NCI-H2029 treated with DMSO at 0.1 percent for 48 hours (cell line): ENCODE data around the gene SLC35F5.
"Not testable (repeated sequence)": the region's sequence is repeated elsewhere in the genome, so short reads cannot be mapped to it uniquely, and the experiment has no call there.

Experiments used
- DNase-seq: peaks from one replicate; lab custom pipeline; 2025; lab: John Stamatoyannopoulos, UW

SLC35F5 gene

DNA sequence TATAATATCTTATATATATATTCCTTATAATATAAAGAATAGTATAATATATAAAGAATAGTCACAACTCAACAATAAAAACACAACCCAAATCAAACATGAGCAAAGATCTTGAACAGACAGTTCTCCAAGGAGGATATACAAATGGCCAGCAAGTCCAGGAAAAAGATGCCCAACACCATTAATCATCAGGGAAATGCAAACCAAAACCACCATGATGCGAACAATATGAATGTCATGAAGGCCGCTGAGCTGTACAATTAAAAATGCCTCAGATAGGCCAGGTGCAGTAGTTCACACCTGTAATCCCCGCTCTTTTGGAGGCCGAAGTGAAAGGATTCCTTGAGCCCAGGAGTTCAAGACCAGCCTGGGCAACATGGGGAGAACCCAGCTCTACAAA lies 58.9 kb downstream of the SLC35F5 start:
- no peak for DNase-seq

DNA sequence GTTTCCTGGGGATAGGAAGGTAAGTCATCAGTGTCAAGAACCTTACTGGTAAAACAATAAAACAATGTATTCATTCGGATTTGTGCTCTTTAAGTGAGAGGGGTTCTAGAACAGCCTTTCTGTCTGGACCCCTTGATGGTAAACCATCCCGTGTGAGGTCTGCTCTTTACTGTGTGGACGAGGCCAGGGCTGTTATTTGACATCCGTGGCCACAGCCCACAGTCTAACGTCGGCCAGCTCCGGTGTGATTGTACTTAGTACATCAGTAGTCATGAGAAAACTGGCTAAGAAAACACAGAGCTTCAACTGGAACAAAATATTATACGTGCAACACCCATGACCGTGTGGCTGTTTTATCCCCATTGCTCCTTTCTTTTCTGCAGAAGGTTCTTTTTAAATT lies 62.0 kb downstream of the SLC35F5 start:
- no peak for DNase-seq

DNA sequence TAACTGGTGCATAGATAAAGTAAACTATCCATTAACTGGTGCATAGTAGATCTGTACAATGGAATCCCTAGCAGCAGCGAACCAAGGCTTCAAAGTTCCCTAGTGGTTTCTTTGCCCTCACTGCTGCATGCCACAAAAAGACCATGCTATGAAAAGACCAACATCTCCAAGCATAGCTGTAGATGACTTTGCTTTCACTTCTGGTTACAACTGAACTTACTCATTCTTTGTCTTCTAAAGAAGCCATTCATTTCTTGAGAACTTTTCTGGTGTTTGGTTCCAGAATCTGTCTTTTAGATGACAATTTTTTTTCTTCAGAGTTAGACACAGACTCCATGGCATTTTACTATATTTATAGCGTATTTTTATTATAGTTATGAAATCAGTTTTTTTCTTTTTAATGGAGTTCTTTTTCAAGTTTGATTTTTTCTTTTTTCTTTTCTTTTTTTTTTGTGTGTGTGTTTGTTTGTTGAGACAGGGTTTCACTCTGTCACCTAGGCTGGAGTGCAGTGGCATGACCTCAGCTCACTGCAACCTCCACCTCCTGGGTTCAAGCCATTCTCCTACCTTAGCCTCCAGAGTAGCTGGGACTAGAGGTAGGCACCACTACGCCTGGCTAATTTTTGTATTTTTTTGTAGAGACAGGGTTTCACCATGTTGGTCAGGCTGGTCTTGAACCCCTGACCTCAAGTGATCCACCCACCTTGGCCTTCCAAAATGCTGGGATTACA lies 63.6 kb downstream of the SLC35F5 start:
- DNase-seq = no peak

DNA sequence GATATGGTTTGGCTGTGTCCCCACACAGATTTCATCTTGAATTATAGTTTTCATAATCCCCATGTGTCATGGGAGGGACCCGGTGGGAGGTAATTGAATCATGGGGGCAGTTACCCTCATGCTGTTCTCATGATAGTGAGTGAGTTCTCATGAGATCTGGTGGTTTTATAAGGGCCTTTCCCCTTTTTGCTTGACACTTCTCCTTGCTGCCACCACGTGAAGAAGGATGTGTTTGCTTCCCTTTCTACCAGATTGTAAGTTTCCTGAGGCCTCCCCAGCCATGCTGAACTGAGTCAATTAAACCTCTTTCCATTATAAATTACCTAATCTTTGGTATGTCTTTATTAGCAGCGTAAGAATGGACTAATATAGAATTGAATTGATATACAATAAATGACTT lies 65.6 kb downstream of the SLC35F5 start:
- DNase-seq = not testable (repeated sequence)

DNA sequence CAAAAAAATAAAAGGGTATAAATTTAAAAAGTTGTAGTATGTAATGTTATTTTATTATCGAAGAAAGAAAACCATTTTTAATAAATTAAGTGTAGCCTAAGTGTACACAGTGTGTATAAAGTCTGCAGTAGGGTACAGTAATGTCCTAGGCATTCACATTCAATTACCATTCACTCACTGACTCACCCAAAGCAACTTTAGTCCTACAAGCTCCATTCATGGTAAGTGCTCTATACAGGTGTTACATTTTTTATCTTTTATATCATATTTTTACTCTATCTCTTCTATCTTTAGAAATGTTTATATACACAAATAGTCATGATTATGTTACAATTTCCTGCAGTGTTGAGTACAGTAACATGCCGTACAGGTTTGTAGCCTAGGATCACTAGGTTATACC lies 69.9 kb downstream of the SLC35F5 start:
- DNase-seq = no peak

DNA sequence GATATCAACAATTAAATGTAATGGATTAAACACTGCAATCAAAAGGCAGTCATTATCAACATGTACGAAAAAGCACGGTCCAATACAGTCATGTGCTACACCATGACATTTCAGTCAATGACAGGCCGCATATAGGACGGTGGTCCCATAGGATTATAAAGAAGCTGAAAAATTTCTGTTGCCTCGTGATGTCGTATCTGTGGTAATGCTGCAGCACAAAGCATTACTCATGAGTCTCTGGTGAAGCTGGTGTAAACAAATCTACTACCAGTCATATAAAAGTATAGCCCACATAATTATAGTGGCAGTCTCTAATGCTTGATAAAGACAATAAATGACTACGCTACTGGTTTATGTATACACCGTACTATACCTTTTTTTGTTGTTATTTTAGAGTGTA lies 71.0 kb downstream of the SLC35F5 start:
- DNase-seq = no peak

DNA sequence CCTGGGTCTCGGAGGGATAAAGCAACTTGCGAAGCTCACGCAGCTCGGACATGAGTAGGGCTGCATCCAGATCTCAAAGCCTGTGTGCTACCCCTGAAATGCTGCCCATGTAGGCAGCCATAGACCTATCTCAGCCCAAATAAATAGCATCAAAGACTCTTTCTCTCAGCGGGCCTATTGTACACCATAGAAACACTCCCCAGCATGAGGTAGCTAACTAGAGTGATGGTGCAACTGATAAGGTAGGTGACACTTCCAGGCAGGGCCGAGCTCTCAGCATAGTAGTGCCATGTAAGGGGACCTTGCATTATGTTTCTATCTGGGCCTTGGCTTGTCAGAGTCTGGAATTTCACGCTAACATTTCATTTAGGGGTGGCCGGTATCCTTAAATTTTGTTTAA lies 77.0 kb downstream of the SLC35F5 start:
- DNase-seq = no peak

DNA sequence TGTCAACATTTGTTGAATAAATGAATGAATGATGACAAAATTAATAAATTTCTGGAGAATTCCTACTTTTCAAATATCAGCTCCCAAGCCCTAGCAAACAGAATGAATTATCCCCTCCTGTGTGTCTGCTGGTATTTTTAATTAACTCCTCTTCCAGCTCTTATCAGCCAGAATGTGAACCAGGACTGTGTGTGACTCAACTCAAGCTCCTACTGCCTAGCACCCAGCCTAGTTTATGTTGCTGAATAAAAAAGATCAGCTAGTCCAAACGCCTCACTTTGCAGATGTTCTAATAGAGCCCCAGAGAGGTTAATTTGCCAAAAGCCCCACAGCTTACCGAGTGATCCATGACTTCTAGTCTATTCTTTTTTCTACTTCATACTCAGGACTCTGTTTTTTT lies 79.1 kb downstream of the SLC35F5 start:
- no peak for DNase-seq

DNA sequence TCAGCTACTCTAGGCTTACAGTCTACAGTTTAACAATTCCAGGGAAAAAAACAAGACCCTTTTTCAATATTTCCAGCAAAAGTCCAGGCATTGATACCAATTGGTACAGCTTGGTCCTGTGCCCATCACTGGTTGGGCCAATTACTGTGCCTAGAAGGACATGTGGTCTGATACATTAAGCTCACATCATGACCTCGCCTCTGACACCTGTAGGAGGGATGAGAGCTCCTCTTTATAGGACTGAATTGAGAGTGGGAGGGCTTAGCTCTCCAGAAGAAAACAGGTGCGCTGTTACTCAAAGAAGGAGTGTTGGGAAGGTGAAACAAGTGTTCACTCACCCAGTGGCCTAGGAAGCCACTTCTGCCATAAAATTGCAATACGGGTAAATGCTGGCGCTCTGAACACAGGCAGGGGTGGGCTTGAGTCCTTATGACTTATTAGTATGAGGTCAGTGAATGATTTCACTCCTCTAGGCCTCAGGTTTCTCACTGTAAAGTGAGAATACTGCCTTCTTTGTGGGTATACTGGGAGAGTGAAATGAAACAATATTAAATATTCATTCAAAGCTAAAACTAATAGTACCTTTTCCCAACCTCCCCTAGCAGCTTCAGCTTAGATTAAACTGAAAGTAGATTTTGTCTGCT lies 79.7 kb downstream of the SLC35F5 start:
- no peak for DNase-seq

DNA sequence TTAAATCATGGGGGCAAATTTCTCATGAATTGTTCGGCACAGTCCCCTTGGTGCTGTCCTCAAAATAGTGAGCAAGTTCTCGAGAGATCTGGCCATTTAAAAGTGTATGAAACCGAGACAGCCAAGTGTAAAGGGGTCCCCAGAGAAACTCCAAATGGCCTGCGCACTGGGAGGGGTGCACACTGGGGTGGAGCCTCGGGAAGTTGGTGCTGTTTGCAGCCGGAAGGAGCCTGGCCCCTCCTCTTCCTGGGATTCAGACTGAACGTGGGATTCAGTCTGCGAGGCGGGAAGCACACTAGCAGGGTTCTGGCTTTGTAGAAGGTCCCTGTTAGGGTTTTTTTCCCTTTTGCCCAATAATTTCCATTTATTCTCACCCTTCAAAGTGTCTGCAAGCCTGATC lies 80.6 kb downstream of the SLC35F5 start:
- DNase-seq = no peak

DNA sequence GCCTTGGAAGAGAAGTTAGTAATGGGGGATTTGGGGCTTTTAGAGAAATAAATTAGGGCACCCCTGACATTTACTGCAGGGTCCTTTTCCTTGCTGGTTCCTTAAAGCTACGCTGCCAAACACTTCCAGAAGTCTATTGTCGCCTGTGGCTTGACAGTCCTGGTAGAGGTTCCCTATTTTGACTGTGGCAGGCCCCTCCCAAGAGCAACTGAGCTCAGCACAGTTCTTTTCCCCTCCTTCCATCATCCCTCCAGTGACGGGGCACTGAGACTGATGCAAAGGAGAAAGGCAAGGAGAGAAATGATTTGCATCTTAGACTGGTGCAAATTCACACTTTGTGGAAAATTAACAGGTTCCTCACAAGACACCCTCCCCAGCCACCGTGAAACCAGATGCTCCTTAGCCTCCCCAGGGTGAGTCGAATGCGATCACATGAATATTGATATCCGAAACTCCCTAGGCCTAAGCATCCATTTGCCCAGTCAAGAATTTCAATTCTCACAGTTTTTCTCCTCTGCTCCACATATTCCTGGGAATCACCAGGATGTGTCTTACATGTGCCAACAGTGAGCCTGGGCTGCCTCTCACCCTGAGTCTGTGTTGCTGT lies 84.0 kb downstream of the SLC35F5 start:
- no peak for DNase-seq

DNA sequence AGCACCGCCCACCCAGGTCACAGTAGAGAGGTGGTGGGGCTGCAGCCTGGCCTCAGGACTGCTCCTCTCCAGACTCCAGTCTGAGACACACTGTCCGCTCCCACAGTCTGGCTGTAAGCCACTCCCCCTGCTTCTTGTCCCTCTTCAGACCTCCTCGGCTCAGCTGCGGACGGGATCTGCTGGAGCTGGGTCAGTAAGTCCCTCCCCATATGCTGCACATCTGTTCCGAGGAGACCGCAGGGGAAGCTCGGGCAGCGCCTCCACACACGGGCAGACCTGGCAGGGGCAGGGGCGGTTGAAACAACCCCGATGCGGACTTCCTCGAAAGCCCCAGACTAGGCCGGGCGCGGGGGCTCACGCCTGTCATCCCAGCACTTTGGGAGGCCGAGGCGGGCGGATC lies 87.4 kb downstream of the SLC35F5 start:
- DNase-seq = not testable (repeated sequence)

DNA sequence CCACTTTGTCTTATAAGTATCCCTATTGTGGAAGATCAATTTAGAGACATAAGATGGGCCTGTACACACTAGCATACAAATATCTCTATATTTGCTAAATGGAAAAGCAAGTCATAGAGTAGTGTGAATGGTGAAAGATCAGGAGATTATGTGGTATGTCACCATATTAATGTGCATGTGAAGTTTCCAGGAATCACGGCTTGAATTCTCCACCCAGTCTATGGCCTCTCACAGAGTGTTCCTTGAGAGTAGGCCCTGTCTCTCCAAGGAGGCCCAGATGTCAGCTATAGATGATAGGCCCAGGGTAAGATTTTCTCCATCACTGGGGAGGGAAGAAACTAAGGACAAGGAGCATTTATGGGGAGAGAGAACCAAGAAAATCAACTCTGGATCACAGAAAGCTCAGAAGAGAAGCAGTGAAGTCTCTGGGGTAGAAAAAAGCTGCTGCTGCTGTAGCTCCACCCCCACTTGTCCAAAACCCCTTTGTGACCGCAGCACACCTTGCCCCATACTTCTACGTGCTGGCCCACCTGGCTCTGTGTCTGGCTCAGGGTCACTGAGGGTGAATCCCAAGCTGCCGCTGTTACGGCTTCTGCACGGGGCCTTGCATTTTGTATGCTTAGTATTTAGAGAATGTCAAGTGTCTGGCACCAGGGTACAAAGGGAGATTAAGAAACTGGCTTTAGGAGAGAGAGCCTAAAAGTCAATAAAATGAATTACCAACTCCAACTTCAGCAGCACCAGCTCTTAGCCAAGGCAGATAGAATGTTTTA lies 91.5 kb downstream of the SLC35F5 start:
- DNase-seq = not testable (repeated sequence)

DNA sequence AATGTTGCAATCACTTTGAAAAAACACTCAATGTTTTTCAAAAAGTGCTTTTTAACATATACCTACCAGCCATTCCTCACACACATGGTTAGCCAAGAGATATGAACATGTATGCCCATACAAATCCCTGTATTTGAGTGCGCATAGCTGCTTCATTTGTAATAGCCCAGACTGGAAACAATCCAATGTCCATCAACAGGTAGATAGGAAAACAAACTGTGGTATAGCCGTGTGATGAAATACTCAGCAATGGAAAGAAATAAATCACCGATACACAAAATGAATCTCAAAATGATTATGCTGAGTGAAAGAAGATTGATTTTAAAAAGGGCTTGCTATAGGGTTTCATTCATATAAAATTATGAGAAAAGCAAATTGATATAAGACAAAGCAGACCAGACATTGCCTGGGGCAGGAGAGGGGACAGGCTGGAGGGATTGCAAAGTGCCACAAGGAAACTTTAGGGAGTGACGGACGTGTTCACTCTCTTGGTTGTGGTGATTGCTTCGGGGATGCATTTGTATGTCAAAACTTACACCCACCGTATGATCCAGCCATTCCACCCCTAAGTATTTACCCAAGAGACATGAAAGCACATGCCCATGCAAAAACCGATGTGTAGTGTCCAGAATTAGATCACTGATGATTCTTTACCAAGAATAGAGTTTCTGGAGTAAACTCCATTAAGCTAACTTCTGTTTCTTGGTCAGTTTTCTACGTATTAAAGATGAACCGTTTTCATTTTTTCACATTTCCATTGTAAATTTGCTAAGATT lies 93.0 kb downstream of the SLC35F5 start:
- DNase-seq = not testable (repeated sequence)
